ENCODE measurements around the gene TXNRD2. TPM values are rescaled to one million over a fixed set of nuclear protein-coding genes. Genes with fewer than 3 reads are reported as not detected.

The TXNRD2 gene
- total and polyA plus RNA-seq, 2 donors (not counting 1 experiment from before 2014, with no cell fraction given): 24.8 to 36.2 TPM

DNA sequence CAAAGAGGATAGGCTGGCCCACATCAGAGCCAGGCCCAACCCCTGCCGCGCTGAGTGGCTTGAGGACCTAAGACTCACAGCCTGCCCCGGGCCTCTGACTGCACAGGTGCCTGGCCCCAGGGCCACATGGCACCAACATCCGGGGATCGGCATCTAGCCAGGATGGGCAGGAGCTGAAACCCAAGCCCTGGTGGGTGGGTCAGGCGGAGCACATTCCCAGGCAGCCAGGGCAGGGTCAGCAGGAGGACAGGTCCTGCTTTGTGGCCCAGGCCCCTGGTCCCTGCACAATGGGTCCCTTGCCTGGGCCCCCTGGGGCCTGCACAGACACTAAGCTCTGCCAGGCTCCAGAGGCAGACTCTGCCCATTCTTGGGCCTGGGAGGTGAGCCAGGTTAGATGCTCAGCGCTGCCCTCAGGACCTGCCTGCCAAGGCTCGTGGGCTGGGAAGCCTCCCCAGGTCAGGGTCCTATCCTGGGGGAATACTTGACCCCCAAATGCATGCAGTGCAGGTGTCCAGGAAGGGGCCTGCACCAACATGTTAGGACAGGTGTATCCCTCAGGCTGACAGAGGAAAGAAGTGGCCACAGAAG lies 41.5 kb upstream of the TXNRD2 start:
- H3K27me3 Mint-ChIP-seq: no peaks in the 10 kb centered on the region
- no peaks in the 10 kb centered on the region for H3K79me2 ChIP-seq (ENCODE audit: control insufficient read depth, insufficient read depth, low read length)
- no peak overlapping the region for H3K4me2 ChIP-seq (replicated peaks; ENCODE audit: low read depth, low read length, poor library complexity, severe bottlenecking)
- H4K20me1 ChIP-seq (ENCODE audit: control insufficient read depth, insufficient read depth, low read length, poor library complexity, severe bottlenecking): no peaks in the 10 kb centered on the region
- intact Hi-C loops (cut with micrococcal nuclease): loop anchor here (5.0 kb wide), 1 partner anchor 599 kb away; no protein-coding TSS in a partner anchor
- TF ChIP-seq CTCF (IDR thresholded peaks at IDR 0.05) (no peak), EZH2 (IDR thresholded peaks at IDR 0.05; ENCODE audit: borderline replicate concordance, insufficient read depth, low read depth, low read length, poor library complexity, severe bottlenecking) (no peak)
- H3K27ac Mint-ChIP-seq: no peak overlapping the region
- POLR2A ChIA-PET: no interaction called here
- no peak for DNase-seq
- H3K27ac ChIP-seq (ENCODE audit: low read length in 2 of 2): no peak overlapping the region
- H3K4me1 Mint-ChIP-seq: peaks cover 7% of the 10 kb centered on the region
- no peak for ATAC-seq (ENCODE audit: low read depth)
- WGBS (ENCODE audit: insufficient coverage): 91% methylated on average over 8 of the region's 8 CpGs
- no peak overlapping the region for H3K4me3 Mint-ChIP-seq
- H3K4me1 ChIP-seq (ENCODE audit: control insufficient read depth in 2 of 2, insufficient read depth in 2 of 2, low read length in 2 of 2): peaks cover 10 to 13% of the 10 kb centered on the region in 2 donors
- CTCF ChIA-PET: no interaction called here
- H3K27me3 ChIP-seq (replicated peaks in 1 of 4; ENCODE audit: control extremely low read depth in 1 of 4, control insufficient read depth in 3 of 4, insufficient read depth in 4 of 4, low read length in 3 of 4): peaks cover 0 to 11% (median 0%) of the 10 kb centered on the region in 4 experiments
- peaks cover 0 to 4% (median 0%) of the 10 kb centered on the region in 3 donors for H3K9me3 ChIP-seq (ENCODE audit: control extremely low read depth in 1 of 3, control insufficient read depth in 2 of 3, insufficient read depth in 1 of 3, low read length in 2 of 3)
- H3K36me3 ChIP-seq (replicated peaks in 1 of 2; ENCODE audit: control extremely low read depth in 1 of 2, control insufficient read depth in 1 of 2, extremely low read depth in 1 of 2, insufficient read depth in 2 of 2, low read length in 1 of 2): no peaks in the 10 kb centered on the region
- no peak overlapping the region for H3K9ac ChIP-seq (ENCODE audit: low read length)
- H3K4me3 ChIP-seq (ENCODE audit: control extremely low read depth in 1 of 5, extremely low read depth in 1 of 5, insufficient read depth in 1 of 5, low read depth in 2 of 5, low read length in 4 of 5): no peak overlapping the region
- H3K9me3 Mint-ChIP-seq (ENCODE audit: insufficient read depth): no peaks in the 10 kb centered on the region
- no peak overlapping the region for H2AFZ ChIP-seq (ENCODE audit: insufficient read depth, low read depth, low read length, poor library complexity, severe bottlenecking)
